Panc1 (cell line): ENCODE measurements around the gene MAML3. TPM values are rescaled to one million over a fixed set of nuclear protein-coding genes. Genes with fewer than 3 reads are reported as not detected.

ENCODE experiments used
- ATAC-seq: fragments of 200-7000 bp; cut with Tn5 transposase; 2 replicates; pipeline ENCODE4 v1.9.1; 2020; ENCODE audit warnings: mild to moderate bottlenecking, moderate library complexity
- BruUV-seq: library from RNA; stranded (reverse); fragments of 400-500 nt; replicated peaks from 2 replicates; lab custom pipeline; 2021; lab: Mats Ljungman, UMichigan
- CTCF ChIA-PET: fragments of 300-600 bp; sonication (Branson Sonifier 250); formaldehyde crosslinking; loops from one replicate; lab custom pipeline; 2022; ENCODE audit warnings: antibody characterized with exemption; lab: Charles Lee
- POLR2A ChIA-PET: fragments of 300-600 bp; sonication (Branson Sonifier 250); formaldehyde crosslinking; loops from one replicate; lab custom pipeline; 2022; ENCODE audit warnings: antibody characterized with exemption; lab: Charles Lee
- DNase-seq: peaks from one replicate; pipeline ENCODE4 v3.0.0-alpha.2; 2010; ENCODE audit warnings: low read depth, low spot score
- H3K27ac ChIP-seq: 2 replicates; pipeline ENCODE4 v1.5.1; 2011; ENCODE audit warnings: mild to moderate bottlenecking, low read length, inconsistent platforms
- H3K27me3 ChIP-seq: fragments of 200-500 bp; sonication (Bioruptor generic); 2 replicates; pipeline ENCODE4 v1.6.0; 2014; ENCODE audit warnings: low read length, inconsistent platforms; ENCODE audit not compliant: control insufficient read depth, insufficient read depth
- H3K36me3 ChIP-seq: fragments of 200-500 bp; sonication (Bioruptor generic); 2 replicates; pipeline ENCODE4 v1.5.1; 2014; ENCODE audit warnings: inconsistent platforms, mild to moderate bottlenecking, low read length, moderate library complexity; ENCODE audit not compliant: control insufficient read depth, insufficient read depth
- H3K4me1 ChIP-seq: 2 replicates; pipeline ENCODE4 v1.5.1; 2011; ENCODE audit warnings: inconsistent platforms, mild to moderate bottlenecking, low read length, moderate library complexity; ENCODE audit not compliant: control insufficient read depth, insufficient read depth
- H3K4me3 ChIP-seq, 2 experiments: 2 replicates each; pipeline ENCODE4 v1.5.1; 2011 to 2012; ENCODE audit warnings: low read depth in 2 of 2, low read length in 2 of 2, mild to moderate bottlenecking in 2 of 2, inconsistent platforms in 1 of 2, moderate library complexity in 1 of 2
- H3K9me3 ChIP-seq: fragments of 200-500 bp; sonication (Bioruptor generic); 2 replicates; pipeline ENCODE4 v1.5.1; 2014; ENCODE audit warnings: low read depth, mild to moderate bottlenecking, inconsistent platforms, low read length, moderate library complexity; ENCODE audit not compliant: control insufficient read depth, insufficient read depth
- CTCF ChIP-seq: fragments of 450-650 bp; IDR thresholded peaks from 2 replicates; pipeline ENCODE4 v1.5.1; 2017; ENCODE audit warnings: mild to moderate bottlenecking
- POLR2AphosphoS5 ChIP-seq: IDR thresholded peaks from 2 replicates; pipeline ENCODE4 v1.6.1; 2012; ENCODE audit warnings: mild to moderate bottlenecking, low read depth, low read length, moderate library complexity
- REST ChIP-seq, 2 experiments: IDR thresholded peaks; 2 replicates each; pipeline ENCODE4 v1.6.1; 2011 to 2012; ENCODE audit warnings: low read depth in 2 of 2, control low read depth in 1 of 2, low read length in 1 of 2, mild to moderate bottlenecking in 1 of 2, moderate library complexity in 1 of 2; ENCODE audit not compliant: insufficient read depth in 1 of 2
- SIN3A ChIP-seq: IDR thresholded peaks from 2 replicates; pipeline ENCODE4 v1.6.1; 2012; ENCODE audit warnings: low read depth, mild to moderate bottlenecking, low read length, moderate library complexity, borderline replicate concordance; ENCODE audit not compliant: insufficient read depth
- TCF7L2 ChIP-seq: IDR thresholded peaks from 2 replicates; pipeline ENCODE4 v1.6.1; 2011; ENCODE audit warnings: mild to moderate bottlenecking, low read depth, low read length, inconsistent platforms
- in situ Hi-C: cut with HindIII; loops from 2 replicates; pipeline ENCODE4 v1.10.0; 2016; ENCODE audit warnings: low sequenced_read_pairs, low pct_unique_long_range_greater_than_20kb
- intact Hi-C: fragments of 100-400 bp; cut with micrococcal nuclease; formaldehyde crosslinking; loops from one replicate; pipeline ENCODE4 v1.10.0; 2022; ENCODE audit not compliant: unreplicated experiment
- total RNA-seq: library from RNA; stranded (reverse); gene quantifications from one replicate; pipeline ENCODE4 v1.2.1, GENCODE V29; 2021; ENCODE audit not compliant: unreplicated experiment

MAML3 gene
- total RNA-seq, 1 experiment from 2014 or later, result 7.7 TPM

- no TSS peak for BruUV-seq
- Histone ChIP-seq H3K9me3 (no peaks in the 10 kb centered on the region), H3K27ac (no peak overlapping the region), H3K36me3 (no peaks in the 10 kb centered on the region; the same call in 1 of the 2 replicates), H3K4me1 (no peaks in the 10 kb centered on the region), H3K4me3 (no peak overlapping the region), H3K27me3 (no peaks in the 10 kb centered on the region)
- in situ Hi-C loops (no loop called here), intact Hi-C loops (no loop called here)
- ATAC-seq (no peak), DNase-seq (no peak)
- ChIA-PET CTCF (no interaction called here), POLR2A (no interaction called here)
- TF ChIP-seq REST (IDR thresholded peaks at IDR 0.05; ENCODE audit: insufficient read depth in 1 of 2, low read depth in 2 of 2, low read length in 1 of 2), result no peak
- TF ChIP-seq SIN3A, result no peak
- no peak for TF ChIP-seq TCF7L2
- TF ChIP-seq POLR2AphosphoS5, result no peak
- TF ChIP-seq CTCF, result no peak
Observed at GRCh38 chr4:139851639-139852038, 302.3 kb downstream of the MAML3 start.

- ChIA-PET CTCF (no interaction called here), POLR2A (no interaction called here)
- H3K4me1 ChIP-seq, result no peaks in the 10 kb centered on the region
- H3K27me3 ChIP-seq, result no peaks in the 10 kb centered on the region
- in situ Hi-C loops (no loop called here), intact Hi-C loops (no loop called here)
- no peak overlapping the region for H3K4me3 ChIP-seq
- no peak overlapping the region for H3K27ac ChIP-seq
- H3K36me3 ChIP-seq, result no peaks in the 10 kb centered on the region; the same call in 1 of the 2 replicates
- DNase-seq, result no peak
- no peak for ATAC-seq
- H3K9me3 ChIP-seq, result no peaks in the 10 kb centered on the region
- no TSS peak for BruUV-seq
- TF ChIP-seq CTCF (no peak), SIN3A (no peak), TCF7L2 (no peak), REST (IDR thresholded peaks at IDR 0.05; ENCODE audit: insufficient read depth in 1 of 2, low read depth in 2 of 2, low read length in 1 of 2) (no peak), POLR2AphosphoS5 (no peak)
Observed at GRCh38 chr4:139851133-139851532, 302.9 kb downstream of the MAML3 start.
